PFSK-1 (cell line): Measurements from ENCODE around the gene LIN7A.

Experiments
- FOXP2 ChIP-seq: optimal IDR thresholded peaks from 2 replicates; pipeline ENCODE3; 2011; ENCODE audit warnings: borderline replicate concordance, control low read depth, inconsistent platforms; ENCODE audit not compliant: insufficient read depth; ENCODE audit errors: extremely low read length, extremely low read depth
- POLR2AphosphoS5 ChIP-seq: IDR thresholded peaks from 2 replicates; pipeline ENCODE4 v1.6.1; 2012; ENCODE audit warnings: low read depth, mild to moderate bottlenecking, control low read depth, low read length, moderate library complexity
- REST ChIP-seq, 2 experiments: IDR thresholded peaks; 2 replicates each; pipeline versions ENCODE4 v1.6.1 to v1.8.0; 2011 to 2012; ENCODE audit warnings: low read depth in 2 of 2, low read length in 2 of 2, control low read depth in 1 of 2, inconsistent platforms in 1 of 2, mild to moderate bottlenecking in 1 of 2, moderate library complexity in 1 of 2; ENCODE audit not compliant: insufficient read depth in 1 of 2
- SIN3A ChIP-seq: IDR thresholded peaks from 2 replicates; pipeline ENCODE4 v1.6.1; 2012; ENCODE audit warnings: mild to moderate bottlenecking, low read length, moderate library complexity, borderline replicate concordance; ENCODE audit not compliant: insufficient read depth
- TAF1 ChIP-seq: IDR thresholded peaks from 2 replicates; pipeline ENCODE4 v1.6.1; 2012; ENCODE audit warnings: low read length, control low read depth, borderline replicate concordance; ENCODE audit not compliant: insufficient read depth

LIN7A gene

GRCh38 chr12:80830533-80831088 is 107.1 kb downstream of the LIN7A start:
- no peak for TF ChIP-seq REST (IDR thresholded peaks at IDR 0.05; ENCODE audit: insufficient read depth in 1 of 2, low read depth in 2 of 2, low read length in 2 of 2)
- no peak for TF ChIP-seq TAF1
- no peak for TF ChIP-seq SIN3A
- no peak for TF ChIP-seq POLR2AphosphoS5
- TF ChIP-seq FOXP2, result no peak

GRCh38 chr12:80829767-80830166 is 108.0 kb downstream of the LIN7A start:
- TF ChIP-seq SIN3A (no peak), FOXP2 (no peak), REST (IDR thresholded peaks at IDR 0.05; ENCODE audit: insufficient read depth in 1 of 2, low read depth in 2 of 2, low read length in 2 of 2) (no peak), TAF1 (no peak), POLR2AphosphoS5 (no peak)

- TF ChIP-seq POLR2AphosphoS5 (no peak), FOXP2 (no peak), TAF1 (no peak), REST (IDR thresholded peaks at IDR 0.05; ENCODE audit: insufficient read depth in 1 of 2, low read depth in 2 of 2, low read length in 2 of 2) (no peak), SIN3A (no peak)
These were observed 112.2 kb downstream of the LIN7A start for GRCh38 chr12:80825506-80825905.

- no peak for TF ChIP-seq POLR2AphosphoS5
- no peak for TF ChIP-seq TAF1
- TF ChIP-seq REST (IDR thresholded peaks at IDR 0.05; ENCODE audit: insufficient read depth in 1 of 2, low read depth in 2 of 2, low read length in 2 of 2), result no peak
- no peak for TF ChIP-seq SIN3A
- no peak for TF ChIP-seq FOXP2
These were observed 114.3 kb downstream of the LIN7A start for GRCh38 chr12:80823393-80823792.

- no peak for TF ChIP-seq POLR2AphosphoS5
- TF ChIP-seq FOXP2, result no peak
- TF ChIP-seq TAF1, result no peak
- no peak for TF ChIP-seq REST (IDR thresholded peaks at IDR 0.05; ENCODE audit: insufficient read depth in 1 of 2, low read depth in 2 of 2, low read length in 2 of 2)
- TF ChIP-seq SIN3A, result no peak
These were observed 116.2 kb downstream of the LIN7A start for GRCh38 chr12:80821513-80822000.
